ENCODE data around the gene AURKB. TPM values are rescaled to one million over a fixed set of nuclear protein-coding genes. Genes with fewer than 3 reads are reported as not detected.

The AURKB gene
- total and polyA plus RNA-seq, 2 of the 13 experiments (the other 11 are each of a cell fraction or from before 2014, with no cell fraction given) = 29.5 to 75.3 TPM

GRCh38 chr17:8189711-8190477 lies 20.5 kb downstream of the AURKB start, which contains the start of gene BORCS6 (continued):
- 0 out of 2 replicates have a peak, but pooled peaks have one; percentile 53 for TF ChIP-seq ZSCAN9 (CRISPR knock-in tag; IDR thresholded peaks at IDR 0.05; ENCODE audit: borderline replicate concordance)
- no peak for TF ChIP-seq REL (CRISPR knock-in tag; conservative IDR thresholded peaks at IDR 0.05)
- TF ChIP-seq NBN (conservative IDR thresholded peaks at IDR 0.05) = no peak
- TF ChIP-seq PHF5A (CRISPR knock-in tag; IDR thresholded peaks at IDR 0.05; ENCODE audit: low read depth, unreplicated experiment) = no peak
- no peak for TF ChIP-seq ZNF879 (CRISPR knock-in tag; IDR thresholded peaks at IDR 0.05)
- TF ChIP-seq RFXANK (CRISPR knock-in tag; IDR thresholded peaks at IDR 0.05) = no peak
- TF ChIP-seq KDM2A (CRISPR knock-in tag; IDR thresholded peaks at IDR 0.05; ENCODE audit: borderline replicate concordance, low read depth) = peak; percentile 39; the same call in 1 of the 2 replicates
- no peak for TF ChIP-seq CHD2 (IDR thresholded peaks at IDR 0.05; ENCODE audit: low read depth, low read length)
- TF ChIP-seq RFX3 (CRISPR knock-in tag; IDR thresholded peaks at IDR 0.05) = no peak
- TF ChIP-seq ZSCAN31 (CRISPR knock-in tag; IDR thresholded peaks at IDR 0.05; ENCODE audit: low read depth) = peak; percentile 54; the same call in 1 of the 2 replicates
- no peak for TF ChIP-seq CENPT (CRISPR knock-in tag; IDR thresholded peaks at IDR 0.05; ENCODE audit: low read depth)
- no peak for TF ChIP-seq ZBTB40 (IDR thresholded peaks at IDR 0.05)
- no peak; the same call in 1 of the 2 replicates for TF ChIP-seq ZBTB40 (CRISPR knock-in tag; IDR thresholded peaks at IDR 0.05)
- TF ChIP-seq ZNF460 (CRISPR knock-in tag; IDR thresholded peaks at IDR 0.05; ENCODE audit: borderline replicate concordance) = no peak
- TF ChIP-seq TMF1 (CRISPR knock-in tag; IDR thresholded peaks at IDR 0.05; ENCODE audit: low read depth) = peak; percentile 26; the same call in 1 of the 2 replicates
- TF ChIP-seq FOXP1 (IDR thresholded peaks at IDR 0.05) = no peak
- no peak for TF ChIP-seq FOXP1 (CRISPR knock-in tag; IDR thresholded peaks at IDR 0.05)
- no peak for TF ChIP-seq TCF7L2 (IDR thresholded peaks at IDR 0.05; ENCODE audit: low read depth, low read length)
- peak; percentile 24; the same call in 1 of the 2 replicates for TF ChIP-seq HNF4A (CRISPR knock-in tag; IDR thresholded peaks at IDR 0.05)
- TF ChIP-seq JARID2 (CRISPR knock-in tag; IDR thresholded peaks at IDR 0.05; ENCODE audit: insufficient replicate concordance) = no peak
- 0 out of 2 replicates have a peak, but pooled peaks have one; percentile 14 for TF ChIP-seq POGZ (CRISPR knock-in tag; IDR thresholded peaks at IDR 0.05)
- TF ChIP-seq CHD4 (IDR thresholded peaks at IDR 0.05; ENCODE audit: borderline replicate concordance, low read length) = no peak

Measured in HepG2 (cell line).